GM18867 (cell line): ENCODE data around the gene ANKRD17.

Experiments
- ATAC-seq: cut with Tn5 transposase; IDR thresholded peaks from one replicate; pipeline ENCODE4 v1.9.1; 2021; ENCODE audit warnings: mild to moderate bottlenecking, moderate library complexity; ENCODE audit not compliant: unreplicated experiment

ANKRD17 gene

GRCh38 chr4:73129319-73129718 is 129.3 kb downstream of the ANKRD17 start:
- no peak for ATAC-seq

- peak; percentile 66 for ATAC-seq
Observed at GRCh38 chr4:73127839-73128453, 130.7 kb downstream of the ANKRD17 start.

- no peak for ATAC-seq
Observed at GRCh38 chr4:73109493-73109892, 149.1 kb downstream of the ANKRD17 start.

- ATAC-seq, result no peak
Observed at GRCh38 chr4:73104695-73105094, 153.9 kb downstream of the ANKRD17 start.

- no peak for ATAC-seq
Observed at GRCh38 chr4:73103799-73104503, 154.6 kb downstream of the ANKRD17 start.

- ATAC-seq, result no peak
Observed at GRCh38 chr4:73099143-73099542, 159.5 kb downstream of the ANKRD17 start.

GRCh38 chr4:73098713-73099112 is 159.9 kb downstream of the ANKRD17 start:
- ATAC-seq, result no peak

- no peak for ATAC-seq
Observed at GRCh38 chr4:73098016-73098415, 160.6 kb downstream of the ANKRD17 start.

- no peak for ATAC-seq
Observed at GRCh38 chr4:73092868-73093267, 165.7 kb downstream of the ANKRD17 start.

GRCh38 chr4:73090738-73091137 is 167.9 kb downstream of the ANKRD17 start:
- no peak for ATAC-seq

- no peak for ATAC-seq
Observed at GRCh38 chr4:73087871-73088270, 170.7 kb downstream of the ANKRD17 start.

GRCh38 chr4:73086095-73086868 is 172.3 kb downstream of the ANKRD17 start:
- ATAC-seq, result peak; percentile 40

GRCh38 chr4:73080789-73081188 is 177.8 kb downstream of the ANKRD17 start:
- ATAC-seq, result no peak

- no peak for ATAC-seq
Observed at GRCh38 chr4:73075832-73076231, 182.8 kb downstream of the ANKRD17 start.

- peak; percentile 21 for ATAC-seq
Observed at GRCh38 chr4:73070074-73070390, 188.6 kb downstream of the ANKRD17 start.

- peak; percentile 83 for ATAC-seq
Observed at GRCh38 chr4:73069338-73070073, 189.1 kb downstream of the ANKRD17 start, which contains the start of gene COX18. Gene COX18, minus strand, starts transcription at chr4:73069716. Its CDS starts 67 bp downstream, at chr4:73069649.

- ATAC-seq, result peak; percentile 0
Observed at GRCh38 chr4:73068491-73069337, 189.9 kb downstream of the ANKRD17 start.

- ATAC-seq, result no peak
Observed at GRCh38 chr4:73067971-73068394, 190.6 kb downstream of the ANKRD17 start.

GRCh38 chr4:73066928-73067327 is 191.7 kb downstream of the ANKRD17 start:
- no peak for ATAC-seq

GRCh38 chr4:73066445-73066844 is 192.2 kb downstream of the ANKRD17 start:
- no peak for ATAC-seq
